Colonic mucosa (tissue), 4 donors: ENCODE results near the gene CACNA1H. TPM values are rescaled to one million over a fixed set of nuclear protein-coding genes. Genes with fewer than 3 reads are reported as not detected.

Experiments
- DNase-seq: peaks from one replicate; pipeline ENCODE4 v3.0.0-alpha.2; 2020
- H3K27ac ChIP-seq: fragments of 200-600 bp; one replicate; pipeline ENCODE4 v1.8.0; 2021
- H3K27me3 ChIP-seq: fragments of 200-600 bp; one replicate; pipeline ENCODE4 v1.8.0; 2021
- H3K36me3 ChIP-seq: fragments of 200-600 bp; one replicate; pipeline ENCODE4 v1.8.0; 2021
- H3K4me1 ChIP-seq: fragments of 200-600 bp; one replicate; pipeline ENCODE4 v1.8.0; 2021; ENCODE audit warnings: mild to moderate bottlenecking
- H3K4me3 ChIP-seq: fragments of 200-600 bp; one replicate; pipeline ENCODE4 v1.8.0; 2021
- H3K9ac ChIP-seq, 2 donors: one replicate each; pipeline ENCODE4 v1.7.0; 2013; ENCODE audit warnings: control low read depth in 2 of 2, low read depth in 2 of 2, low read length in 2 of 2
- H3K9me3 ChIP-seq: fragments of 200-600 bp; one replicate; pipeline ENCODE4 v1.8.0; 2021
- CTCF ChIP-seq: fragments of 200-600 bp; IDR thresholded peaks from one replicate; pipeline ENCODE4 v1.8.0; 2022; ENCODE audit warnings: antibody characterized with exemption, mild to moderate bottlenecking
- intact Hi-C: fragments of 100-400 bp; cut with DNase I; formaldehyde crosslinking; loops from one replicate; pipeline ENCODE4 v1.14.1; 2022
- total RNA-seq, 2 donors: library from RNA; stranded (reverse); fragmentation: NEBNext Ultra II Directional in 1 of 2; extraction: Animal tissue kit (Norgen Biotek cat#: 25700) in 1 of 2; gene quantifications; one replicate each; pipeline ENCODE4 v1.2.1, GENCODE V29; 2021
- donor health status: healthy.
- donor health status: DM: no; HTN: no; CAD: no.
- donor health status: DM: no; HTN: no; CAD: no.

The CACNA1H gene
- total RNA-seq, 2 donors from 2014 or later, result 2.1 to 14.6 TPM

GRCh38 chr16:1119766-1120576, 32.9 kb upstream of the CACNA1H start:
- TF ChIP-seq CTCF, result no peak
- Histone ChIP-seq H3K4me3 (no peak overlapping the region), H3K27me3 (no peaks in the 10 kb centered on the region), H3K9me3 (no peaks in the 10 kb centered on the region), H3K4me1 (no peaks in the 10 kb centered on the region), H3K9ac (no peak overlapping the region), H3K27ac (no peak overlapping the region), H3K36me3 (no peaks in the 10 kb centered on the region)
- DNase-seq, result no peak
- intact Hi-C loops, result no loop called here

DNA sequence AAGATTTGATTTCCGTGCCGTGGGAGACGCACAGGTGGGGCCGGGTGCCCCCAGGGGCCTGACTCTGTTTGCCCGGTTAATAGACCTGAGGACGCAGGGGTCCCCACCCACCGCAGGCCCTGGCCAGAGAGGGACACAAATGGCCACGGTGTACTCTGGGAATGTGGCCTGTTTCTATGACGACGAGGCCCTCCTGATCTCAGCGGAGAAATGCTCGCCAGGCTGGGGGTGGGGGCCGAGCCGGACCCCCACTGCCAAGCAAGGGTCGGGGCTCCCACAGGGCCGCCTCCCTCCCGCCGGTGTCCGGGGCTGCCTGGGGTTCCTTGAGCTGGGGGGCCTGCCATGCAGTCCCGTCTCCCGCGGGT, 32.3 kb upstream of the CACNA1H start:
- Histone ChIP-seq H3K27ac (no peak overlapping the region), H3K36me3 (no peaks in the 10 kb centered on the region), H3K4me1 (no peaks in the 10 kb centered on the region), H3K4me3 (no peak overlapping the region), H3K27me3 (no peaks in the 10 kb centered on the region), H3K9ac (no peak overlapping the region), H3K9me3 (no peaks in the 10 kb centered on the region)
- no peak for TF ChIP-seq CTCF
- intact Hi-C loops, result no loop called here
- DNase-seq, result no peak

DNA sequence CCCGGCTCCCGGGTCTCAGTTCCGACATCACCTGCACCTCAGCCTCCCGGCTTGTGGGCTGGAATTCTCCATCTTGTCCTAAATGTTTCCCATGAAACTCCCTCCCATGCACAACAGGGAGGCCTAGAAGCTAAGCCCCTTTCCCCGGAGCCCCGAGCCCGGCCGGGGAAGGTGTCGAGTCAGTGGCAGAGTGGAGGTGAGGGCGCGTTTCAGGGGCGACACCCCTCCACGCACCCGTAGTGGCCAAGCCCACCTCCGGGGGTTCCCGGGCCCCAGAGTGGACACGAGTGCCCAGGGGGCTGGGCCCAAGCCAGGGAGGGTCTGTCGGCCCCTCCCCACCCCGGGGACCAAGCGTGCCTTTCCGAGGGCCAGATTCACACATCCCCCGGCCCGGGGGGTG, 31.9 kb upstream of the CACNA1H start:
- Histone ChIP-seq H3K9ac (no peak overlapping the region), H3K9me3 (no peaks in the 10 kb centered on the region), H3K4me1 (no peaks in the 10 kb centered on the region), H3K27ac (no peak overlapping the region), H3K36me3 (no peaks in the 10 kb centered on the region), H3K27me3 (no peaks in the 10 kb centered on the region), H3K4me3 (no peak overlapping the region)
- intact Hi-C loops, result no loop called here
- DNase-seq, result no peak
- TF ChIP-seq CTCF, result no peak

DNA sequence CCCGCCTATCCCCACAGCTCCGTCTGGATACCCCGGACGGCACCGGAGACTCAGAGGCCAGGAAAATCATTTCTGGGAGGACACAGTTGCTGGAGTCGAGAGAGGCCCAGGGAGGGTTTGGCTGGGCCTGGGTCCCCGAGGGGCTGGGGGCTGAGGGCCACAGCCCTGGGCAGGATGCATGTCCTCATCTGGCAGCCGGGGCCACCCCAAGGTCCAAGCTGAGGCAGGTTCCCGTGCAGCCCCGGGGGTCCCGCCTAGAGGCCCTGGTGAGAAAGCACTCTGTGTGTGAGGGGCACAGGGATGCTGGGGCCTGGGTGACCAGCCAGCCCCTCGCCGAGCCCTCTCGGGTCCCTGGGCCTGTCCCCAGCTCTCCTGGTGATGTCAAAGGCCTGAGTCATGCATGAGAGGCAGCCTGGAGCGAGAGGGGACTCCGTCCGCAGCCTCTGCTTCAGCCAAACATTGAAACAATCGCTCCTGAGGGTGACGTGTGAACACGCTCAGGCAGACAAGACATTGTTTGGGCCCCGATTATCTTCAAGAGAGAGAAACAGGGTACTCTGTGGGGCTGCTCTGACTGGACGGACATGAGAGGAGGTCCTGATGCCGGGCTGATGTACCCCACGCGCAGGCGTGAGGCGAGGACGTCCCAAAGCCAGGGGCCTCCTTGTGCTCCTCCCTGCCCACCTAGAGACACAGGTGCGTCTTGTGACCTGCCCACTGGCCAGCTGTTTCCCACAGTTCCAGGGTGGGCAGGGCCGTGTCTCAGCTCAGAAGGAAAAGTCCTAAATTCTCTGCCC, 31.1 kb upstream of the CACNA1H start:
- Histone ChIP-seq H3K36me3 (no peaks in the 10 kb centered on the region), H3K9ac (no peak overlapping the region), H3K27me3 (no peaks in the 10 kb centered on the region), H3K4me1 (no peaks in the 10 kb centered on the region), H3K27ac (no peak overlapping the region), H3K9me3 (no peaks in the 10 kb centered on the region), H3K4me3 (no peak overlapping the region)
- DNase-seq, result no peak
- intact Hi-C loops, result no loop called here
- TF ChIP-seq CTCF, result no peak

- Histone ChIP-seq H3K27ac (no peak overlapping the region), H3K4me3 (no peak overlapping the region), H3K9me3 (no peaks in the 10 kb centered on the region), H3K4me1 (no peaks in the 10 kb centered on the region), H3K9ac (no peak overlapping the region), H3K36me3 (no peaks in the 10 kb centered on the region), H3K27me3 (no peaks in the 10 kb centered on the region)
- no peak for DNase-seq
- TF ChIP-seq CTCF, result no peak
- intact Hi-C loops, result no loop called here
Measured at GRCh38 chr16:1122398-1122765, 30.5 kb upstream of the CACNA1H start.
